ENCODE measurements around the gene PPM1J. TPM values are rescaled to one million over a fixed set of nuclear protein-coding genes. Genes with fewer than 3 reads are reported as not detected.

Gene PPM1J
- total and polyA plus RNA-seq, 2 of the 13 experiments (the other 11 are each of a cell fraction or from before 2014, with no cell fraction given) = 0.07 to 0.22 TPM

DNA sequence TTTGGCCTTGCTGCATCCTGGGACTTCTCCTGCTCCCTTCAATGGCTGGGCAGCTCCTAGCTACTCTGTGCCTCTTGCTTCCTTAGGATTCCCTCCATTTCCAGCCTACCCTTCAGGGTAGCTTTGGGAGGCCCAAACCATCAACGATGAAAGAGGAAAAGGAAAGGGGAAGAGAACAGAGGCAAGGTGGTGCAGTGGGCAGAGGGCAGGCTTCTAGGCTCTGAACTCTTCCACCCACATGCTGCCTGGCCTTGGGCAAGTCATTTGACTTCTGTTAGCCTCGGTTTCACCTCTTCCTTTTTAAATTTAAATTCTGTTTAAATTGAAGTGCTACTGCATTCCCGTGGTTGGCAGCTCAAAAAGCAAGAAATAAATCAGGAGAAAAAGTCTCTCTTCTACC, 5.7 kb upstream of the PPM1J start:
- DNase-seq (ENCODE audit: low spot score) (no peak), ATAC-seq (no peak), FAIRE-seq (no peak)
- H2AFZ ChIP-seq (ENCODE audit: low read length) = no peak overlapping the region
- H3K27ac ChIP-seq (ENCODE audit: extremely low read length, insufficient read depth, low read length) = no peak overlapping the region
- ChIA-PET POLR2A (no interaction called here), CTCF (ENCODE audit: low intra/inter-chr PET ratio, low total read pairs) (no interaction called here)
- H4K20me1 ChIP-seq (ENCODE audit: insufficient read depth, low read length) = peaks cover 4% of the 10 kb centered on the region; the same call in 1 of the 2 replicates
- peaks cover 27% of the 10 kb centered on the region for H3K4me1 ChIP-seq (ENCODE audit: insufficient read depth, low read length)
- no peak overlapping the region for H3K4me3 ChIP-seq (replicated peaks in 1 of 3; ENCODE audit: insufficient read depth in 1 of 3, low read depth in 2 of 3, low read length in 3 of 3)
- H3K79me2 ChIP-seq (ENCODE audit: insufficient read depth, low read length) = no peaks in the 10 kb centered on the region
- H3K36me3 ChIP-seq (replicated peaks in 1 of 2; ENCODE audit: control insufficient read depth in 1 of 2, insufficient read depth in 2 of 2, low read length in 2 of 2) = no peaks in the 10 kb centered on the region
- intact Hi-C loops (cut with micrococcal nuclease; ENCODE audit: unreplicated experiment) = no loop called here
- in situ Hi-C loops (cut with HindIII; ENCODE audit: extremely low pct_ligation_motif_present, low pct_unique_long_range_greater_than_20kb) = loop anchor here (25.0 kb wide), 1 partner anchor 317 kb away; no protein-coding TSS in a partner anchor
- no peaks in the 10 kb centered on the region for H3K9me3 ChIP-seq (ENCODE audit: low read length)
- 23% methylated on average over 3 of the region's 3 CpGs for WGBS (ENCODE audit: low lambda C conversion rate)
- TF ChIP-seq, protein P1, sequence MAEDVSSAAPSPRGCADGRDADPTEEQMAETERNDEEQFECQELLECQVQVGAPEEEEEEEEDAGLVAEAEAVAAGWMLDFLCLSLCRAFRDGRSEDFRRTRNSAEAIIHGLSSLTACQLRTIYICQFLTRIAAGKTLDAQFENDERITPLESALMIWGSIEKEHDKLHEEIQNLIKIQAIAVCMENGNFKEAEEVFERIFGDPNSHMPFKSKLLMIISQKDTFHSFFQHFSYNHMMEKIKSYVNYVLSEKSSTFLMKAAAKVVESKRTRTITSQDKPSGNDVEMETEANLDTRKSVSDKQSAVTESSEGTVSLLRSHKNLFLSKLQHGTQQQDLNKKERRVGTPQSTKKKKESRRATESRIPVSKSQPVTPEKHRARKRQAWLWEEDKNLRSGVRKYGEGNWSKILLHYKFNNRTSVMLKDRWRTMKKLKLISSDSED (CRISPR knock-in tag; IDR thresholded peaks at IDR 0.05) = no peak
- no peak for TF ChIP-seq KMT2B (CRISPR knock-in tag; IDR thresholded peaks at IDR 0.05)
- no peak for TF ChIP-seq SMARCE1 (IDR thresholded peaks at IDR 0.05; ENCODE audit: borderline replicate concordance)
- no peak for TF ChIP-seq FOXM1 (CRISPR knock-in tag; IDR thresholded peaks at IDR 0.05)
- TF ChIP-seq HDAC1 (CRISPR knock-in tag; IDR thresholded peaks at IDR 0.05) = no peak
- no peak for TF ChIP-seq POLR2G (IDR thresholded peaks at IDR 0.05; ENCODE audit: low read depth, low read length)
- TF ChIP-seq HIVEP1 (CRISPR knock-in tag; IDR thresholded peaks at IDR 0.05) = no peak
- no peak for TF ChIP-seq SP1 (IDR thresholded peaks at IDR 0.05)
- TF ChIP-seq SP1 (CRISPR knock-in tag; IDR thresholded peaks at IDR 0.05) = no peak
- TF ChIP-seq AKAP8 (CRISPR knock-in tag; IDR thresholded peaks at IDR 0.05) = no peak
- no peak for TF ChIP-seq ARNT (IDR thresholded peaks at IDR 0.05)
- no peak for TF ChIP-seq ZNF550 (CRISPR knock-in tag; IDR thresholded peaks at IDR 0.05; ENCODE audit: borderline replicate concordance)
- TF ChIP-seq ZEB1 (IDR thresholded peaks at IDR 0.05; ENCODE audit: insufficient replicate concordance, low read depth) = no peak
- TF ChIP-seq, protein P2, sequence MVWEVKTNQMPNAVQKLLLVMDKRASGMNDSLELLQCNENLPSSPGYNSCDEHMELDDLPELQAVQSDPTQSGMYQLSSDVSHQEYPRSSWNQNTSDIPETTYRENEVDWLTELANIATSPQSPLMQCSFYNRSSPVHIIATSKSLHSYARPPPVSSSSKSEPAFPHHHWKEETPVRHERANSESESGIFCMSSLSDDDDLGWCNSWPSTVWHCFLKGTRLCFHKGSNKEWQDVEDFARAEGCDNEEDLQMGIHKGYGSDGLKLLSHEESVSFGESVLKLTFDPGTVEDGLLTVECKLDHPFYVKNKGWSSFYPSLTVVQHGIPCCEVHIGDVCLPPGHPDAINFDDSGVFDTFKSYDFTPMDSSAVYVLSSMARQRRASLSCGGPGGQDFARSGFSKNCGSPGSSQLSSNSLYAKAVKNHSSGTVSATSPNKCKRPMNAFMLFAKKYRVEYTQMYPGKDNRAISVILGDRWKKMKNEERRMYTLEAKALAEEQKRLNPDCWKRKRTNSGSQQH (CRISPR knock-in tag; IDR thresholded peaks at IDR 0.05; ENCODE audit: low read depth) = no peak
- no peak for TF ChIP-seq RAD51 (IDR thresholded peaks at IDR 0.05; ENCODE audit: borderline replicate concordance)
- TF ChIP-seq GTF3A (CRISPR knock-in tag; conservative IDR thresholded peaks at IDR 0.05) = no peak
- TF ChIP-seq, protein P3, sequence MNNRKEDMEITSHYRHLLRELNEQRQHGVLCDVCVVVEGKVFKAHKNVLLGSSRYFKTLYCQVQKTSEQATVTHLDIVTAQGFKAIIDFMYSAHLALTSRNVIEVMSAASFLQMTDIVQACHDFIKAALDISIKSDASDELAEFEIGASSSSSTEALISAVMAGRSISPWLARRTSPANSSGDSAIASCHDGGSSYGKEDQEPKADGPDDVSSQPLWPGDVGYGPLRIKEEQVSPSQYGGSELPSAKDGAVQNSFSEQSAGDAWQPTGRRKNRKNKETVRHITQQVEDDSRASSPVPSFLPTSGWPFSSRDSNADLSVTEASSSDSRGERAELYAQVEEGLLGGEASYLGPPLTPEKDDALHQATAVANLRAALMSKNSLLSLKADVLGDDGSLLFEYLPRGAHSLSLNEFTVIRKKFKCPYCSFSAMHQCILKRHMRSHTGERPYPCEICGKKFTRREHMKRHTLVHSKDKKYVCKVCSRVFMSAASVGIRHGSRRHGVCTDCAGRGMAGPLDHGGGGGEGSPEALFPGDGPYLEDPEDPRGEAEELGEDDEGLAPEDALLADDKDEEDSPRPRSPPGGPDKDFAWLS (CRISPR knock-in tag; IDR thresholded peaks at IDR 0.05; ENCODE audit: borderline replicate concordance) = no peak
- TF ChIP-seq ARID2 (CRISPR knock-in tag; IDR thresholded peaks at IDR 0.05; ENCODE audit: borderline replicate concordance) = no peak
- H3K4me2 ChIP-seq (ENCODE audit: low read depth, low read length) = no peak overlapping the region
- peaks cover 1 to 36% of the 10 kb centered on the region in 2 experiments; a peak in 4 of 5 replicates for H3K27me3 ChIP-seq (ENCODE audit: control insufficient read depth in 1 of 2, insufficient read depth in 2 of 2, low read length in 2 of 2)
- no TSS peak for BruUV-seq (replicated peaks)
- no peak overlapping the region for H3K9ac ChIP-seq (ENCODE audit: insufficient read depth, low read depth, low read length)

Measured in HepG2 (cell line).